GM15510 (cell line): ENCODE data around the gene CDC42SE2.

Source experiments
- POLR2A ChIP-seq: IDR thresholded peaks from 3 replicates; pipeline ENCODE4 v1.6.1; 2011; ENCODE audit warnings: borderline replicate concordance; ENCODE audit not compliant: insufficient read length; ENCODE audit errors: extremely low read depth

CDC42SE2 gene

DNA sequence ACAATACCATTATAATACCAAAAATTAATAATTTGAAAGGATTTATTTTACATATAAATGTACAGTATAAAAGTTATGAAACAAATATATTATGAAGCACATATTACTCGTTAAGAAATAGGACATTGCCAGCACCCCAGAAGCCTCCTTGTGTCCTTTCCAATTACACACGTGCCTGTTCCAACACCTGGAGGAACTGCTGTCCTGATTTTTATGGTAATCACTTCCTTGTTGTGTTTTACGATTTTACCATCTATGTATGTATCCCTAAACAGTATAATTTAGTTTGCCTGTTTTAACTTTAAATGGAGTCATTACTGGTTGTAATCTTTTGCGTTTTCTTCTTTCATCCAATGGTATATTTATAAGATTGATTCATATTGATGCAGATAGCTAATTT, 105.0 kb downstream of the CDC42SE2 start:
- TF ChIP-seq POLR2A = no peak

DNA sequence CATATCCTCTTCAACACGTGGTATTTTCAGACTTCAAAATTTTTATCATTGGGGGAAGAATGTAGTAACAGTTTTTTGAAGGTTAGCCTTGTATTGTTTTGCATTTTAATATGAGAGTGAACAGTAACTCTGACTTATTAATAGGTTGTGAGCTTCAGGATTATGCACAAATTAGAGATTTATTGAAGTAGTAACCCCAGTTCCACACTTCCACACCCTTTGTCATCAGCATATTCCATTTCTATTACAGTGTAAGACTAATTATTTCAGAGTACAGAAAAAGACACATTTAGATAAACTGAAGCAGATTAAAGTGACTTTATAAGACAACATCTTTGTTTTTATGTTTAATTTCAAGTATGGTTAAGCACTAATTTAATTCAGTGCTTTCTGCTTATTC, 105.7 kb downstream of the CDC42SE2 start:
- TF ChIP-seq POLR2A = no peak

- TF ChIP-seq POLR2A = no peak
Observed at GRCh38 chr5:131371835-131372234, 108.0 kb downstream of the CDC42SE2 start.

DNA sequence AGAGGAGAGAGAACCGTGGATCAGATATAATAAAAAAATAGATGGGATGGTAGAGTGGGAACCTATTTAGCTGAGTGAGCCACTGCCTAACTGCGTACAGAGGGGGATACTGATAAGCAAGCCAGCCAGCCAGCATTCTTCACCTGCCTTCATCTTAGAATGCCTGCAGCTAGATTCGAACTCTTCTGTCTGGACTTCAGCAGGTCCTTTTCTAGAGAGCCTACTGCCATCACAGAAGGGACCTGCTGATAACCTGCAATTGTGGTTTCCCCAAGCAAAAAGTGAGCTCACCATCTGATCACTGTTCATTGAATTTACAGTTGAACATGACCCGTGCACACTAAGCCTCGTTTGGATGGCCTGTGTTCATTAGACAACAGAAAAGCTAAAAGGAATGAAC, 109.4 kb downstream of the CDC42SE2 start:
- no peak for TF ChIP-seq POLR2A

- no peak for TF ChIP-seq POLR2A
Observed at GRCh38 chr5:131375351-131375750, 111.5 kb downstream of the CDC42SE2 start.

DNA sequence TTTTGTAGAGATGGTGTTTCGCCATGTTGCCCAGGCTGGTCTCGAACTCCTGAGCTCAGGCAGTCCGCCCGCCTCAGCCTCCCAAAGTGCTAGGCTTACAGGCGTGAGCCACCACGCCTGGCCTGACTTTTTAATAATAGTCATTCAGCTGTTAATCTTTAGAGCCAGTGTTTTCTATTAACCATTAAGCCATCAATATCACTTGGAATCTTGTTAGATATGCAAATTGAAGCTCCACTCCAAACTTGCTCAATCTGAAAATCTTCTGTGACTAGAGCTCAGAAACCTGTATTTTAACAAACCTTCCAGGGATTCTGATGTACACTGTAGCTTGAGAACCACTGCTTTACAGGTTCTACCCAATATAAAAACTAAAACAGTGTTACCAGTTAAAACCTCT, 113.5 kb downstream of the CDC42SE2 start:
- TF ChIP-seq POLR2A = no peak

DNA sequence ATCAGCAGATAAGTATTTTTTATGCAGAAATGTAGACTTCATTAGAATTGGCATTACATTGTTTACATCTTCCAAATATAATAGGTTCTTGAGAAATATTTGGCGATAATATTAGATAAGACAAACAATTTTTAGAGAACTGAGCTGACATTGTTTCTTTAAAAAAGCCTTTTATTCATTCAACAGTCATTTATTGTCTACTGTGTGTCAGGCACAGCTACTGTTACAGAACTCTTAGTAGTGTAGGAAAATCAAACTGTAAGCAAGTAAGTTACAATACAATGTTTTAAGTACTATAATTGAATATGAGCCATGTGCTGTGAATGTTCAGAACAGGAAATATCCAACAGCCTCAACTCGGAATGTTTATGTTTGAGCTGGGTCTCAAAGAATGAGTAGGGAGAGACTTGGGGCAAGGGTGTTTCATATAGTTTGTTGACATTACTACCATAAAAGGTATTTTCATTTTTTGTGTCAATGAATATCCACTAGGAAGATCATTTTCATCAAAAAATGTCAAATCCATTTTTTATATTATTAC, 114.0 kb downstream of the CDC42SE2 start:
- TF ChIP-seq POLR2A = no peak

- TF ChIP-seq POLR2A = no peak
Observed at GRCh38 chr5:131378721-131379541, 115.1 kb downstream of the CDC42SE2 start.

DNA sequence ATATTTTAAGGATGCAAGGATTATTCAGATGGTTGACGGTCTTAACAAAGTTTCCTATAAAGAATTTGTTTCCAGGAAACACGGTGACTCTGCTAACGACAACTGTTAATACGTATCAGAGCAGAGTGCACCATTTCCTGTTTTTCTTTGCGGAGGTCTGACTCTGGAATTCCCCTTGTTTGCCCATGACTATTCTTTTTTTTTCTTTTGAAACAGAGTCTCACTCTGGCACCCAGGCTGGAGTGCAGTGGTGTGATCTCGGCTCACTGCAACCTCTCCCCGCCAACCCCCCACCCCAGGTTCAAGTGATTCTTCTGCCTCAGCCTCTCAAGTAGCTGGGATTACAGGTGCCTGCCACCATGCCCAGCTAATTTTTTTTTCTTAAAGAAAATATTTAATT, 115.9 kb downstream of the CDC42SE2 start:
- no peak for TF ChIP-seq POLR2A

GRCh38 chr5:131381021-131381420, 117.2 kb downstream of the CDC42SE2 start:
- no peak for TF ChIP-seq POLR2A

DNA sequence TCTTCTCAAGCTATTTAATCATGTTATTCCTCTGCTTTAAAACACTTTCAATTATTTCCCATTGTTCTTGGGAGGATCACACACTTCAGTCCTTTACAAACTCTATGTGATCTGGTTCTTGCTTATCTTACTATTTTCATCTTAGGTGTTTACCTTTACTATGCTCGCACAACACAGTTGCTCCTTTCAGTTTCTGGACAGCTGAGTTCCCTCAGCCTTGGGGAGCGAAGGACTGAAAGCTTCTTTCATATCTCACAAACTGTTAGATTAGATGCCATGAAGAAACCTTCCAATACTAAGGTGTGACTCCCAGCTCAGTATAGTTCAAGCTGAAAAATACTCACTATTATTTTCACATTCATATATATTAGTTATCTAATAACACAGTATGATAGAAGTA, 117.9 kb downstream of the CDC42SE2 start:
- no peak for TF ChIP-seq POLR2A

- TF ChIP-seq POLR2A = no peak
Observed at GRCh38 chr5:131382407-131383395, 118.8 kb downstream of the CDC42SE2 start.

DNA sequence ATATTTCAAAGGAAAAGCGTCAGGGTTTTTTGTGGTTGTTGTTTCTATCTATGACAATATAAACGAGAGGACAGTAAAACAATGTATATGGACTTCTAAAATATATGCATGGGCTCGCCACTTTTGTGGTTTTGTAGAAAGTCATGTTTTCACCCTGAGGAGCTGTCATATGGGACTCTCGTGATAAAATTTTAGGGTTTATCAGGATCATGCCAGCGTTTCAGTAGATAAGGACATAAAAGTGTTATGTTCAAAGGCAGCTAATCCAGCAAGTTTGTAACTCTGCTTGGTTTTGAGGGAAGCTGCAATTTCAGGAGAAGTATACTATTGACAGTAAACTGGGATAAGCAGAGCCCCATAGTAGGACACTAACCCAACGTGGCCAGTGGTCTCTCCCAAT, 120.3 kb downstream of the CDC42SE2 start:
- TF ChIP-seq POLR2A = no peak

- no peak for TF ChIP-seq POLR2A
Observed at GRCh38 chr5:131384616-131385214, 120.9 kb downstream of the CDC42SE2 start.

- no peak for TF ChIP-seq POLR2A
Observed at GRCh38 chr5:131386124-131386523, 122.3 kb downstream of the CDC42SE2 start.
